GM18507 (cell line): ENCODE data around the gene FAM219A.

ENCODE experiments used
- DNase-seq: peaks from one replicate; pipeline ENCODE4 v3.0.0; 2011; ENCODE audit warnings: low read depth; ENCODE audit not compliant: insufficient read length; ENCODE audit errors: extremely low spot score
- FAIRE-seq: peaks from 2 replicates; lab custom pipeline; 2011; peaks lifted over from hg19 to GRCh38; lab: Jason Lieb, UNC

The FAM219A gene

DNA sequence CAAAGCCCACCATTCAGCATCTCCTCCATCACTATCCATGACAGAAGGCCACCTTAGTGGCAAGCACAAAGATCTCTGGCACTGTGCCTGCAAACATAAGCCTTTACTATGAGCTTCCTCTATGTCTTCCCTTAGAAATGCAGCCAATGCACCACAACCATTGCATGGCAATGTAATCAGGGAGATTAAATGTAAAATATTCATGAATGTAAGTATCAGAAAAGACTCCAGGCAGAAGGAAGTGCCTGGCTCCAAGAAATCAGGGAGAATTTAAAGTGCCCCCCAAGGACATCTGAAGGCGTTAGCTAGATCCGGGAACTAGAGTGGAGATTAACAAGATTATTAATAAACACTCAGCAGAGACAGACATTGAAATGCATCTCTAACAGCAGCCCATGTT, 49.2 kb downstream of the FAM219A start:
- DNase-seq (no peak), FAIRE-seq (no peak)

DNA sequence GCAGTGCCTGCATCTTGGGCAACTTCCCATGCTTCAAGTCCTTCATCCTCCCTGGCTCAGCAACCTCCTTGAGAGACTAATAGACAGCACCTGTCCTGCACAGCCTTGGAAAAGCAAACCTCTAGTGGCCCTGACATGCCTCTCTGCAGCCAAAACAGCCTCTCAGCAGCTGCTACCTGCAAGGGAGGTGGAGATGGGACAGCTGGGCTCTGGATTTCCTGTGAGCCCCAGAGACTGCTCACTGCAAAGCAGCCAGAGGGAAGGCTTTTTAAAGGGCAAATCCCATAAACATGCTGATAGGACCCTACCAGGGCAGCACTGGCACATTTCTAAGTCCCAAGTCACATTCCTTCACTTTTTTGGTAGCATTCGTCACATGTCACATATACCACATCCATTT, 50.2 kb downstream of the FAM219A start:
- FAIRE-seq (no peak), DNase-seq (no peak)

DNA sequence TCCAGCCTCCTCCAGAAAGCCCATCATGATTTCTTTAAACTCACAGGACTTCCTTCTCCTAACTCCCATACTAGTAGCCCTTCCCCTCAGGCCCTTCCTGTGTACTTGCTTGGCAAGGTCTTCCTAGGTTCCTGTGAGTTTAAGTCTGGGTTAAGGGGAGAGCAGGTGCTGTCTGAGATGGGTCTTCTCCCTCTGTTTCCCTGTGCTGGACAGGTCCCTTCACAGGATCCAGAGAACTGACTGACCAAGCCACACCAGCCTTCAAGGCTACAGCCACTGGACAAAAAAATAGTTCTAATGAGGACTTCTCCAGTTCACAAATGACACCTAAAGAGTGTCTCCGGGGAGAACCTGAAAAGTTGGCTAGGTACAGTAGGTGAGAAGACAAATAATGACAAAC, 52.2 kb downstream of the FAM219A start:
- FAIRE-seq (no peak), DNase-seq (no peak)

DNA sequence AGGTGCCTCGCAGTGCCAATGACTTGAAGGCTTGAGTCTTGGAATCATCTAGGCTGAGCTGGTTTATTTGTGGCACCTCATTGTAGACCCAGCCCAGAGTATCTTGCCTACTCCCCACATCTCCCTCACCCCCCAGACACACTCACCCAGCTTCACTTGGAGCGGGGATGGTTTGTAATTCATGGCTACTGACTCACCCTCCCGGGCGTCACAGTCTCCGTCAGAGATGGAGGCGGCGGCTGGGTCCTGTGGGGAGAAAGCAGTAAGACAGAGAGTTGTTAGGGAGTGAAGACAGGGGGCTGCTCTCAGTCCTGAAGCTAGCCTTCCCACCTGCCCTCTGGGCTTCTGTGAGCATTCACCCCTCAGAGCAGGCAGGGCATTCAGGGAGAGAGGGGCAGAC, 52.7 kb downstream of the FAM219A start:
- DNase-seq (no peak), FAIRE-seq (no peak)

DNA sequence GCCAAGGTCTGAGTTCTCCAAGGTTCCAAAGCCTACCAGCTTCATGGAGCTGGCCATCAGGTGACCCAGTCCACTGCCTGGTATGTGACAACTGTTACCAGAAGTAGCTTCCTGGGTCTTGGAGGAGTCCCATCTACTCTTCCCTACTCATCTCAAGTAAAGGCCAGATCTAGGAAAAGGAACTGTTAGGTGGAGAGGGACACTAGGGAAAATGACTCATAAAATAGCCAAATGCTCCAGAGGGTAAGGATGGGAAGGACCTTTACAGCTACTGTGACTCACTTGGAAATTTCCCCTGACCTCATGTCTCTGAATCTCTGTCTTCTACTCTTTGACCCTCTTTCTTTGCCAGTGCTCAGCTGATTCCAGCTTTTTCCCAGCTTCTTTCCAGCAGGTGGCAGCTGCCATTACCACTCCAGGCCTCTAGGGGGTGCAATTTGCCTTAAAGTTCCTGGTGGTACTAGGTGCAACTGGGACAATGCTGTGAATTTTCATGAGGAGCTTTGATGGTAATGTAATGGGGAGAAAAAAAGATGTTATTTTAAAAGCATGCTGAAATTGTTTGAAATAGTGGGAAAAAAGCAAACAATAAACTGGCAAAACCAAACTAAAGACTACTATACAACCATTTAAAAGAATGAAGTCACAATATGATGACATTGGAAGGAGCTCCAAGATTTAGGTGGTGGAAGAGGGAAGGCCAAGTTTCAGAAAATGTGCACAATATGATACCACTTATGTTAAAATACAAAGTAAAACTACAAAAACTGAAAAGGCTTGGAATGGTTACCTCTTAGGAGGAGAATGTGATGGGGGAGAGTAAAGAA, 54.6 kb downstream of the FAM219A start:
- peak; percentile 88 for FAIRE-seq

DNA sequence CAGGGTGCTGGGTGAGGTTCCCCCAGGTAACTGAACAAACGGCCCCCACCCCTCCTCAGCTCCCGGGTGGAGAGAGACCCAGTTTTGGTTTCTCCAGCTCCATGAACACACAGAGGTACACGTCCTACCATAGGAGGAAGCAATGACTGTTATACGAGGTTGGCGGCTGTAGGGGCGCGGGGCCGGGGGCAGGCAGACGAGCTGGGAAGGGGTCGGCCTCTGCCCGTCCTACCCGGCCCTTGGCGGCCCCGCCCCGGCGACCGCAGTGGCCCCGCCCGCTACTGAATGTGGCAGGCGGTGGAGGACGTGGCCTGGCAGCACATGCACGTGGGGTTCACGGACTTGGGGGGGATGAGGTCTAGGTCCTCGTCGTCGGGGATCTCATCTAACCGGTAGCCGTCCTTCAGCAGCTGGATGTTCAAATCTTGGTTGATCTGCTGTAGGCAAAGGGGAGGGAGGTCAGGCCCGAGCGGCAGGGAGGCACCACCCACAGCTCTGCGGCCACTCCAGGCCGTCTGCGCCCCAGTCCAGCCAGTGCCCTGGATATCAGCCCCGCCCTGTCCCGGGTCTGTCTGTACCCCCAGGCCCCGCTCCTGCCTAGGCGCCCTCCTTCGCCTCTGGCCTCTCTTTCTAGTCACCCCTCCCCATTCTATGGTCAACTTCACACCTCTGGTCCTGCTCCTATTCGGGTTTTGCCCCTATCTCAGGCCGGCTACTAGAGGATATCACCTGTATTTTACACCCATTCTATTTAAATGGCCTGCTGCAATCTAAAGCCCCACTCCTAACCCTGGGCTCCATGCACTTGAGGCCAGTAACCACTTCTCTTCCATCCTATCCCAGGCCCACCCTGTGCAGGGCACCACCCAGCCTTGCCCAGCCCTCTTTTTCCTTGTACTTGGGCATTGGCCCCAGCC, 57.4 kb downstream of the FAM219A start:
- no peak for FAIRE-seq
- DNase-seq, result no peak

More for the DNA sequence above, 54.6 kb downstream of the FAM219A start:
- no peak for DNase-seq

DNA sequence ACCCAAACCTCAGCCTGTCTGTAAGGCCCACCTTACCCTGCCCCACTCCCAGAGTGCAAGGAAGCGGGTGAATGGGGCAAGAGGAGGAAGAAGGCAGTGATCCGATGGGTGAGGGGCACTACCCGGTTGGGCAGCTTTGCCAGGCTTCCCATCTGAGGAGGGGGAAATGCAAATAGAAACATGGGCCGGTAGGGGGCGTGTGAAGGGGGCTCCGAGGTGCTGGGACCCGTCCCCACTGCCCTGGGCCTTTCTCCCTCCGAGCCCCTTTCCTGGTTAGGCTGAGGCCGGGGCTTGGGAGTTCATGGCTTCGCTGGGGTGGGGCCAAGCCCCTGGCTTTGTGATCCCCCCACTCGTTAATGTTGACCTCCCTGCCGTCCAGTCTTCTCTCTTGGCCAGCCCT, 58.1 kb downstream of the FAM219A start:
- no peak for FAIRE-seq
- no peak for DNase-seq

DNA sequence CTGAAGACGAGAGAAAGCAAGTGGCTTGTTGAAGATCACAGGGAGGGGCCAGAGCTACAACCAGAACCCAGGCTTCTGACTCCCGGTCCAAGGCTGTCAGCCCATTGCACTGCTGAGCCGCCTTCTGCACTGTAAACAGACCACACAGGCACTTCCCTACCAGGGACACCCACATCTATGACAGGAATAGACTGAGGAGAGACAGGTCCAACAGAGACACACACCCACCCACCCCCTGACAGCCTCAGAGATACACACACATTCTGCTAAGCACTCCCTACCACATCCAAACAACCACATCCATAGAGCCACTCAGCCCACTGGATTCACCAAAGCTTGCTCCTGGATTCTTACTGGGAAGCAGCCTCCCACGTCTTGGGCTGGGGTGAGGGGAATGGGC, 58.6 kb downstream of the FAM219A start:
- FAIRE-seq (no peak), DNase-seq (no peak)

DNA sequence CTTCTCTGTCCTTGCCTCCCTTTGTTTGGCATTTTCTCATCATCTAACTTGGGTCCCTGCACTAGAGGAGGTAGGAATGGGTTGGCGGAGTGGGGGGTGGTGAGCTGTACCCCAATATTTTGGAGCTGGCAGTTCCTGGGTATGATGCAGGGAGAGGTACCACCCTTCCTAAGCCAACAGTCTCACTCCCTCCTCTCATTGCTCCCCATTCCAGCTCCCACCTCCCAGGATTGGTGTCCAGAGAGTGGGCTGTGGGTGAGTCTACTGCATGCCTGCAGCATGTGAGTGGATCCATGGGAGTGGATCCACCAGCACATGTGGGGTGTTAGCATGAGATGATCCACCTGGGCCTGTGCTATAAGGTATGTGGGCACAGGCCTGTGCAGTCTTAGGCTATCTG, 59.5 kb downstream of the FAM219A start:
- no peak for FAIRE-seq

DNA sequence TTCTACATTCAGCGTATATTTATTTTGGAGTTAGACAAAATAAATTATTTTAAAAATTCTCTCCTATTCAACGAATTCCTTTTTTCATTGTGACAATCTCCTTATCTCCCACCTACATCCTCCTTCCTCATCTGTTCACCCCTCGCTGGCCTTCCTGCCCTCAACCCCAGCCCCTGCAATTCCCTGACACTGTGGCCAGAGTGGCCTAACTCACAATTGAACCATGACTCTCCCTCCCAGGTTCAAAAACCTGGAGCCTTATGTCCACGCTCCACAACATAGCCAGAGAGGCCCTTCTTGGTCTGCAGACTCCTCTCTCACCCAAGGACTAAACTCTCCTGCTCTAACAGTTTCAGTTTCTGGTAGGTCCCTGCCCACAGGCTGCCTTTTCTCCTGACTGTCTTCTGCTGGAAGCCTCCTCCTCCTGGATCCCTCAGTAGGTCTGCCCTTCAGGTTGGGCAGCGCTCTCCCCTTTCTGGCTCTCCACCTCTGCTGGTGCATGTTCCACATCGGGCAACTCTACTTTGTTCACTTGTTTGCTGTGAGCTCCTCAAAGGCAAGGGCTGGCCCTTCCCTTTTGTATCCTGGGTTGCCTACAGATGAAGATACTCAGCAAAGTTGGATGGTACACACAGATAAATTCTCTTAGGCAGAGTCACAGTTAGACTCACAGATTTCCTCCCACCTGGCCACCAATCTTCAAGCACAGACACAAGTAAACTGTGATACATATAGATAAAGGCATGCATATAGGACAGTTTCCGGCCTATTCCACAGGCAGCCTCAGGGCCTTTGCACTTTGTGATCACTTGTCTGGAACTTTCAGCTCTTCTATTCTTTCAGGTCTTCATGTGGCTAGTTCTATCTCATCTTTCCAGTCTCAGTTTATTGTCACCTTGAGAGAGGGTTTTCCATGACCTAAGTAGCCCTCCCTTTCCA, 61.8 kb downstream of the FAM219A start:
- FAIRE-seq, result no peak

More for the DNA sequence above, 59.5 kb downstream of the FAM219A start:
- no peak for DNase-seq

DNA sequence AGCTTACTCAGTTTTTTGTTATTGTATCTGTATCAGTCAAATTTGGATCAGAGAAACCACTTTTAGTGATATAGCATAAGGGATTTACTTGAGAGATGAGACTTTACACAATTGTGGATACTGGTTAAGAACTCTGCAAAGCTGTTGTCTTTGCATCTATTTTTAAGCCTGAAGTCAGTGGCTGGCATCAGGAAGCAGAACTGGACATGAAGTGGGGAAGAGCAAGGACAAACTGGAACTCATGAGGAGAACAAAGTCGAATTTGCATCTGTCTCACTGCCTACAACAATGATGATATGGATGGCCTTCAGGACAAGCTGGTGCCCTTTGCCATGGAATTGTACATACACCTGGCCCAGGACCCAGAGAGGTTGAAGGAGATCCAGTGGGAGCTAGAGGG, 65.9 kb downstream of the FAM219A start:
- no peak for FAIRE-seq
- no peak for DNase-seq

More for the DNA sequence above, 61.8 kb downstream of the FAM219A start:
- DNase-seq, result no peak

DNA sequence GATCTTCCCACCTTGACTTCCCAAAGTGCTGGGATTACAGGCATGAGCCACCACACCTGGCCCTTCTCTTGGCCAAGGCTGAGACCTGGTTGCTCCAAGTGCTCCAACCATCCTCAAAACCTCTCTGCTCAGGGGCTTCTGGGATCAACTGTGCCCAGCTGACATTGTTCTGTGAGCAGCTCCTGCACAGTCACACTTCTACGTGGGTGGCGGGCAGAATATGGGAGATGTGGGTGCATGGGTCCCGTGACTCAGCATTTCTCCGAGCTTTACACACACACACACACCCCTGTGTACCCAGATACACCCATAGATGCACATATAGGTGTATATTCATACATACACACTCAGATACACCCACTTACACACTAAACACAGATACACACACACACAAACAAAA, 71.1 kb downstream of the FAM219A start:
- FAIRE-seq (no peak), DNase-seq (no peak)

DNA sequence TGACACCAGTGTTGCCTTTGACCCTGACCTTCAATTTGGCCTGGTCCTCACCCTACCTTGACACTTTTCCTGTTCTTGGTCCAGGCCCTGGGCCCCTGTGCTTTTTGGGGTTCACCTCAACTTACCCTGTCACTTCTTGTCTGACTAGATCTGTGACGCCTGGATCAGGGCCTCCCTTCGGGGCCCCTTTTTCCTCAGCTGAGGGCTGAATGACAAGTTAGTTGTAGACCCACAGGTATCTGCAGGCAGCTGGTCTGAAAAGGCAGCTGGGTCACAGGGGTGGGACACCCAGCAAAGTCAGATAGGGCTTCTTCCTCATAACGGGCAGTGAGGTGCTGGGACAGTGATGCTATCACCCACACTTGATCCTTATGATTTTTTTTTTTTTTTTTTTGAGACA, 71.7 kb downstream of the FAM219A start:
- FAIRE-seq (no peak), DNase-seq (no peak)

DNA sequence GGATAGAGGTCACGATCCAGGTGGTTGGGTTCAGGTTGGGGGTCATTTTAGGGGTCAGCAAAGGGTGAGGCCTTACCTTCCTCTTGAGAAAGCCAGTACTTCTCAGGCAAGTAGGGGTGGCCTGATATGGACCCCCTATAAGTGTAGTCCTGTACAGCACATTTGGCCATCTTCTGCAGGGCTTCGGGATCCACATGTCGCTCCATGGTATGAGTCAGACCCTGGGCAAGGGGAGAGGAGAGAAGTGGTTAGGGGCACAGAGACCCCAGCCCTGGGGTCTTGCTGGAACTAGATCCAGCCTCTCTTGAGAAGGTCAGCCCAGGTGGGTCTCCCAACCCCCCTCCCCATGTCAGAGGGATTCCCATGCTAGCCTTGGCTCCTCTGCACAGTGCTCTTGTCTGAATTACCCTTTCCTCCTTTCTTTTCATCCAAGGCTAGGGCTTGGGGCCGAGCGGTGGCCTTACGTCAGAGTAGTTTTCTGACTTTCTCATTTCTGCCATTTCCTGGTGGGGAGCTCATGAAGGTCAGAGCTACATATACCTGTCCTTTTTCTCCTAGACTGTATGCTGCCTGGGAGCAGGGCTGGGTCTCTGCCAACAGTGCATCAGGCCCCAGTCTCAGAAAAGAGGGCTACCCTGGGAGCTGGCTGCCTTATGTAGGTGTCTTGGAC, 72.7 kb downstream of the FAM219A start:
- DNase-seq (no peak), FAIRE-seq (no peak)

DNA sequence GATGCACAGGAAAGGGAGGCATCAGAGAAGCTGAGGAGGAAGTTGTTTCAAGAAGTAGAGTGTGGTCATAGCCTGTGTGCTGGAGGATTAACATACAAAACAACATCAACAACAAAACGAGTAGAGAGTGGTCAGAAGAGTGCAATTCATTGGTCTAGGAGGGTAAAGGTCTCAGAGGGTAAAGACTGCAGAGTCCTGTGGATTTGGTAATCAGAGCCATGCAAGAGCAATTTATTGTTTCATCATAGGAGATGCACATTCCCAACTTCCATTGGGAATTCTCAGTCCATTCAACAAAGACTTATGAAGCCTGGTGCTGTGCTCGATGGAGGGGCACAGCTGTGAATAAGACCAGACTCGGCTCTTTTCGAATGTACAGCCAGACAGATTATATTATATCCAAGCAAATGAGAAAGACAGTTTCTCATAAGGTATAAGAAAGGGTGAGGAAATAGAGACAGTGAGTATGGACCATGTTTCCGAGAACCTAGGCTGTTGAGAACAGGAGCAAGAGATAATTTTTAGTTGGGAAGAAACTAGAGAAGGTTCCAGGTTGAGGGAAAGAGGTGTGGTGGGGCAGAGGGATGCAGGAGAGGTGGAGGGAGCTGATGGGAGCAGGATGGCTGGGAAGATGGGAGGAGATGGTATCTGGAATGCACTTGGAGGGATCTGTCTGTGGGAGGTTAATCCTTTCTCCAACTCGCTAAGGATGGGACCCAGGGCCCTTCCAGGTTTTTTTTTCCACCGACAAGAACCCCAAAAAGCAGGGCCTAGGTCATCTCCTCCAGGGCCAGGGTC, 73.8 kb downstream of the FAM219A start:
- DNase-seq (no peak), FAIRE-seq (no peak)

DNA sequence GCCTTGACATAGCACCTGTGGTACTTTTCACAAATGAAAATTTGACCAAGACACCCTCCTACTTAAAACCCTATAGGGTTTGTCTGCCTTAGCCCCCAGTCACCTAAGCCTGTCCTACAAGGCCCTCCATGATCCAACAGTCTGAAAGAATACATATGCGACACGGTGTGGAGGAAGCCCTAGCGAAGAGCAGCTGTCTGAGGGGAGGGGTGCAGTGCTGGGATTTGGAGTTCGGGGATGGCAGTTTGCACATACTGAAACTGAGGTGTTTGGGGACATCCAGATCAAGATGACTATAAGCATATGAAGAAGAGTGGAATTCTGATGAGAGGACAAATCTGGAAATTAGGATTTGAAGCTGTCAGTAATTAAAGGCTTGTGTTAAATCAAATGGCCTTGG, 74.5 kb downstream of the FAM219A start:
- FAIRE-seq (no peak), DNase-seq (no peak)

DNA sequence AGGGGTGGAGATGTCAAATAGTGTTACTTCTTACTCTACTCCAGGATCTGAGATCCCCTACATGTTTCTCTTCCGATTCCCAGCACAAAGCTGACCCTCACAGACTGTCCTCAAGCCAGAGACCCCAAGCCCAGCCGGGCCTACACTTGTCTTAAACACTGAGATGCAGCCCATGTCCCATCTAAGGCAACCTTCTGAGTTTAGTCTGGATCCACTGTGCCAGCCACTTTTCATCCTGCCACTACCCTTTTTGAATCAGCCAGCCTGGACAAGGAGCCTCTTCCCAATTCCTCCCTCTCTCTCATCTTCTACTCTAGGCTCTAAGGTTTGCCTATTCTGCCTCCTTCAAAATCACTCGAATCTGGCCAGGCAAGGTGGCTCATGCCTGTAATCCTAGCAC, 75.5 kb downstream of the FAM219A start:
- DNase-seq, result no peak
- FAIRE-seq, result no peak

DNA sequence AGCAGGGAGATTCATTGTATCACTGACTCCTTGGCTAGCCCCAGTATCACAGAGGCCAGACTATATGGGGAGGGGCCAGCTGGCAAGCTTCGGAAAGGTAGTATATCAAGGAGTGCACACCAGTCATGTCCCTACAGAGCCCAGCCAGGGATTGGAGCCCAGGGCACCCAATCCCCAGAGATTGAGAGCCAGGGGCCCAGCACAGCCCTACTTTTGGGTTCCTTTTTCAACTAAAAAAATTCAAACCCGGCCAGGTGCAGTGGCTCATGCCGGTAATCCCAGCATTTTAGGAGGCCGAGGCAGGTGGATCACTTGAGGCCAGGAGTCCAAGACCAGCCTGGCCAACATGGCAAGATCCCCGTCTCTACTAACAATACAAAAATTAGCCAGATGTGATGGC, 76.3 kb downstream of the FAM219A start:
- DNase-seq, result no peak
- FAIRE-seq, result no peak
